Mucosa of gallbladder (tissue), 1 donor: ENCODE measurements around the gene PTPRN2. TPM values are rescaled to one million over a fixed set of nuclear protein-coding genes. Genes with fewer than 3 reads are reported as not detected.

Source experiments
- DNase-seq: peaks from one replicate; pipeline ENCODE4 v3.0.0-alpha.2; 2020; ENCODE audit warnings: low spot score
- total RNA-seq: library from RNA; stranded (reverse); gene quantifications from one replicate; pipeline ENCODE4 v1.2.1, GENCODE V29; 2021
- donor health status: DM: no; HTN: no; CAD: no.

Gene PTPRN2
- total RNA-seq, 1 donor from 2014 or later, result 11.9 TPM

- DNase-seq, result no peak
Observed at GRCh38 chr7:158266817-158267741, 320.5 kb downstream of the PTPRN2 start.

- DNase-seq, result no peak
Observed at GRCh38 chr7:158266426-158266816, 321.2 kb downstream of the PTPRN2 start.

- no peak for DNase-seq
Observed at GRCh38 chr7:158265743-158266080, 321.9 kb downstream of the PTPRN2 start.

GRCh38 chr7:158264881-158265742 is 322.5 kb downstream of the PTPRN2 start:
- no peak for DNase-seq

- no peak for DNase-seq
Observed at GRCh38 chr7:158263964-158264748, 323.5 kb downstream of the PTPRN2 start.

GRCh38 chr7:158263110-158263963 is 324.3 kb downstream of the PTPRN2 start:
- no peak for DNase-seq

- DNase-seq, result no peak
Observed at GRCh38 chr7:158262284-158263109, 325.1 kb downstream of the PTPRN2 start.

GRCh38 chr7:158261362-158262235 is 326.0 kb downstream of the PTPRN2 start:
- DNase-seq, result no peak

GRCh38 chr7:158260567-158261361 is 326.9 kb downstream of the PTPRN2 start:
- no peak for DNase-seq

GRCh38 chr7:158259671-158260418 is 327.8 kb downstream of the PTPRN2 start:
- no peak for DNase-seq

GRCh38 chr7:158259141-158259540 is 328.5 kb downstream of the PTPRN2 start:
- DNase-seq, result no peak

- no peak for DNase-seq
Observed at GRCh38 chr7:158258411-158259130, 329.1 kb downstream of the PTPRN2 start.

GRCh38 chr7:158257516-158258410 is 329.9 kb downstream of the PTPRN2 start:
- no peak for DNase-seq

- DNase-seq, result no peak
Observed at GRCh38 chr7:158257001-158257400, 330.6 kb downstream of the PTPRN2 start.

GRCh38 chr7:158256091-158256816 is 331.4 kb downstream of the PTPRN2 start:
- no peak for DNase-seq
